ENCODE data around the gene FOXD2. TPM values are rescaled to one million over a fixed set of nuclear protein-coding genes. Genes with fewer than 3 reads are reported as not detected.
A peak's percentile ranks its signal among the peaks of the same experiment; 100 is the strongest.
"Not testable (repeated sequence)": the region's sequence is repeated elsewhere in the genome, so short reads cannot be mapped to it uniquely, and the experiment has no call there.

Gene FOXD2
- polyA plus RNA-seq, 1 donor = 0.30 TPM

GRCh38 chr1:47440599-47441081 is 2.8 kb downstream of the FOXD2 start:
- no peak for DNase-seq

- no peak for DNase-seq
These were observed 3.7 kb downstream of the FOXD2 start for GRCh38 chr1:47441450-47442106.

DNA sequence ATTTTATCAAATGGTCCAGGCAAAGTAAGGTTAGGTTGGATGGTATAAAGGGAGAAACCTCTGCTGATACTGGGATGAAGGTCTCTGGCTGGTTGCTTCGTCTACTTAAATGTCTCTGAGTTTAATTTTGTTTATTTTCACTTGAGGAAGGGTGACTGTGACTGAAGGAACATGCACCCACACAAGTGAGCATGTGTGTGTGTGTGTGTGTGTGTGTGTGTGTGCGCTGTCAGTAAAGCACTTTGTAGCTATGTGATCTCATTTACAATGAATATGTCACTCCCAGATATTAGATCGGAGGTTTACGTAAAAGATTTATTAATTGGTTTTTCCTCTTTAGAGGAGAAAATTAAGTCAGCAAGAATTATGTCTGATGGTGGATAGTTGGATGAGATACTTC is 4.4 kb downstream of the FOXD2 start:
- no peak for DNase-seq

- no peak for DNase-seq
These were observed 5.1 kb downstream of the FOXD2 start for GRCh38 chr1:47442842-47443529.

DNA sequence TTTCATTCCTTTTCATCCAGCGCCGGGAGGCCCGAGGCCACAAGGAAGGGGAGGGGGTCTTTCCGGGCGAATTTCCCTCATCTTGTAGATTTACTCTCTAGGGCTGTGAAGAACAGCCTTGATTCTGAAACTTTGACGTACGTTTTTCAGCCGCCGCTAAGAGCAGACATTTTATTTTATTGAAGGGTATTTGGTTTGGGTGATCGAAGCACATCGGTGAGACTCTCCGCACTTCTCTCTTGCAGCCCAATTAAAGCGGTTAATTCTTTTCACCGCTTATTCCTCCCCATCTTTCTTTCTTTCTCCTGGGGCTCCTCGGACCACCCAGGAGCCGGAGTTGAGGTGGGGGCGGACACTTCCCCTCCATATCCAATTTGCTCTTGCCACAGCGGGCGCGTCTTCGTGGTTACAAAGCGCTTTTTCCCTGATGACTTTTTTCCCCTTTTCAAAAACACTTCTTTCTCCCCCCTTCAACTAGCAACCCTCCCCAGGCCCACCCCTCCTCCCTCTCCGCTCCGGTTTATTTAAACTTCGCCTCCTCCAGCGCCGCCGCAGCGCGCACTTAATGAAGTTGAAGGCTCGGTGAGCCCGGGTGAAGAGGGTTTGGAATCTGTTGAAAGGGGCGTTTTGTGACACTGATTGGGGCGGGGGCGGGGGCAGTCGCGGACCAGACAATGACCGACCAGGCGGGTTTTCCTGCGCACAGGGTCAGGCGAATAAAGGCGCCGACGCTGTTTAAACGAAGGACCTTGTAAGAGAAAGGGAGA is 5.9 kb downstream of the FOXD2 start:
- no peak for DNase-seq

GRCh38 chr1:47444297-47444561 is 6.4 kb downstream of the FOXD2 start:
- no peak for DNase-seq

DNA sequence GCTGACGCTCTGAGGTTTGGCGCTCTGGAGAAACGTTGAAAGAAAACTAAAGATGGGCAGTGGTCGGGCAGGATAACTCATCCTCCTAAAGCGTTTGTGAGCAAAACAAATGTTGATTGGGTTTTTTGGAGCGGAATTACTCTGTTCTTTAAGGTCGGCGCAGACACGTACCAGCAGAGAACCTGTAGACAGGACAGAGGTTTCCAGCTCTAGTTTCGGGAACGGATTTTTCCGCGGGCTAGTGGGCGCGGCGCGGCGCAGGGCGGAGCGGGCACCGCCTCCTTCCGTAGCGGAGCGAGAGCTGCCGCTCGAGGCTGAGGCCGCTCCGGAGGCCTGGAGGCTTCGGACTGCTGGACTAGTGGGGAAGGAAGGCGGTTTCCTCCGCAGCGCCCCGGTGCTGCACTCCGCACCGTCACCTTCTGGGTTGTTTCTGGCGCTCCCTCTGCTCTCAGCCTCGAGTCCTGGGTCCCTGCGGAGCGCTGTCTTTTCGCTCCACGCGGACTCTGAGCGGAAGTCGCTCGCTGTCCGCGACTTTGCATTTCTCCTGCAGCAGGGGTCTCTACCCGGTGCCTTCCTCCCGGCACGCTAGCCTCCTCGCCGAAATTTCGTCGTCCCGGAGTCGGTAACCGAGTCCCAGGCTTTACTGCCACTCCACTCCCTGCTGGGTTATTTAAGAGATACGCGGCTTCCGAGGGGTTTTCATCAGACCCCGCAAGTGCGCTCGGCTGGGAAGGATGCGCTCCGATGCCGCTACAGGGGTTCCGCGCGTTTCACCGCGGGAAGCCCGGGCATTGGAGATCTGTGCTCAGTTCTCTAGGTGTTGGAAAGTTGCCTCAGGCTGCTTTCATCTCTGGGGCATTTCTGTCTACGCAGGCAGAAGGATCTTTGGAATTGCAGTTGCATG is 7.0 kb downstream of the FOXD2 start:
- DNase-seq = peak; percentile 48

- DNase-seq = no peak
These were observed 8.1 kb downstream of the FOXD2 start for GRCh38 chr1:47445823-47446550.

- no peak for DNase-seq
These were observed 10.8 kb downstream of the FOXD2 start for GRCh38 chr1:47448462-47449222.

DNA sequence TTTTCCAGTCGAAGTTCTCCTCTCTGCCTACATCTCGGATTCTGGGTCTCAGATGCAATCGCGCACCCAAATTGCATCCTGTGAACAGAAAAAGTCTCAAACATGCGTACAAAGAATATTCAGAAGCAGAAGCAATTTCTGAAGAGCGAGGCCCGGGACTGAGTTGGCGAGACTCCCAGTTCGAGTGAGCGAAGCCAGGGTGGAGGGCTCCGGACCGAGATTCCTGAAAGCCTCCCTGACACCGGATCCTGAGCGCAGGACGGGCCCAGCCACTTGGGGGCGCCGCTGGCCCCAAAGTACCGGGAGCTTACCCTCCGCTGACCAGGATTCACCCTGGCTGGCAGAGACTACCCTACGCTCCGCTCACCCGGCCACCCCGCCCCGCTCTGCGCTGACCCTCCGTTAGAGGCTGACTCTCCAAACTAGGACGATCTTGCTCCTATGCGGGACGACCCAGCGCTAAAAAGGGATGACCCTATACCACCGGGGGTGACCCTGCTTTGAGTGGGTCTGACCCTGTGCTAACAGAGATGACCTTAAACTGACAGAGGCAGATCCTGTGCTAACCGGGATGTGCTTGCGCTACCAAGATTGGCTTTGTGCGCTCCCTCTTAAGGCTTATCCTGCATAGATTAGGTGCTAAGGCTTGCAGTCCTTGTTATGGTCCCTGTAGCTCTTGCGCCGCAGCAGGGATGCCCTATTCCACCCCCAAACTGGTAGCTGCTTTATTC is 12.1 kb downstream of the FOXD2 start:
- DNase-seq = no peak

GRCh38 chr1:47450606-47451005 is 12.8 kb downstream of the FOXD2 start:
- DNase-seq = no peak

DNA sequence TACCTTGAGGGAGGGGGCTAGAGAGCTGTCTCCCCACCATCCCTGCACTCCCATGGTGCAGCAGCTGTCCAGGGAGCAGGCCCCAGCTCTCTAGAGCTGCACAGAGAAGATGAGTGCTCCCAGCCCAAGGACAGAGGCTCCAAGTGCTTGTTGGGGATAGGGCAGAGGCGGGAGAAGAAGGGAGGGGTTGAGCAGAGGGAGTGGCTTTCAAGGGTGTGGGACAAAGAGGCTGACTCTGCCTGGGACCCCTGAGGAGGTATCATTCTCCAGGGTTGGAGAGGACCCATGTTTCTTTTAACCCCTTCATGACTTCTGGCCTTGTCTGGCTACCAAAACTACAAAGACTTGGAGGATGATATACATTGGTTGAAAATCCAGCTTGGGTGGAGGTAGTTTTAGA is 14.6 kb downstream of the FOXD2 start:
- no peak for DNase-seq

GRCh38 chr1:47453910-47454309 is 16.1 kb downstream of the FOXD2 start:
- DNase-seq = not testable (repeated sequence)

DNA sequence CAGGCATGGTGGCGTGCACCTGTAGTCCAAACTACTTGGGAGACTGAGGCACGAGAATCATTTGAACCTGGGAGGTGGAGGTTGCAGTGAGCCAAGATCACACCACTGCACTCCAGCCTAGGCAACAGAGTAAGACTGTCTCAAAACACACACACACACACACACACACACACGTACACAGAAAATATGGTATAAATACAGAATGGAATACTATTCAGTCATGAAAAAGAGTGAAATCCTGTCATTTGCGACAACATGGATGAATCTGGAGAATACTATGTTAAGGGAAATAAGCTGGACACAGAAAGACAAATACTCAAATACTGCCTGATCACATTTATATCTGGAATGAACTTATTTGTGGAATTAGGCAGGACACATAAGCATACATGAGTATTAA is 18.4 kb downstream of the FOXD2 start:
- no peak for DNase-seq

DNA sequence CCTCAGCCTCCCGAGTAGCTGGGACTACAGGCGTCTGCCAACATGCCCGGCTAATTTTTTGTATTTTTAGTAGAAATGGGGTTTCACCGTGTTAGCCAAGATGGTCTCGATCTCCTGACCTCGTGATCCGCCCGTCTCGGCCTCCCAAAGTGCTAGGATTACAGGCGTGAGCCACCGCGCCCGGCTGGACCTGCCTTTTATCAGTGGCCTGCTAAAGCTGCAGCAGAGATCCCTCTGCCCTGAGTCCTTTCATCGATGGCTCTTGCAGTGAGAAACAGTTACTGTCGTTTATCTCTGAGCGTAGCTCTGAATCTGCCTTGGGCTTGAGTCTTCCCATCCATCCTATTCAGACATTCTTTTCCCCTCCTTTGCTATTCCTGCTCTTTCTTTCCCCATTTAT is 19.7 kb downstream of the FOXD2 start:
- not testable (repeated sequence) for DNase-seq

GRCh38 chr1:47459253-47459788 is 21.5 kb downstream of the FOXD2 start:
- DNase-seq = no peak

DNA sequence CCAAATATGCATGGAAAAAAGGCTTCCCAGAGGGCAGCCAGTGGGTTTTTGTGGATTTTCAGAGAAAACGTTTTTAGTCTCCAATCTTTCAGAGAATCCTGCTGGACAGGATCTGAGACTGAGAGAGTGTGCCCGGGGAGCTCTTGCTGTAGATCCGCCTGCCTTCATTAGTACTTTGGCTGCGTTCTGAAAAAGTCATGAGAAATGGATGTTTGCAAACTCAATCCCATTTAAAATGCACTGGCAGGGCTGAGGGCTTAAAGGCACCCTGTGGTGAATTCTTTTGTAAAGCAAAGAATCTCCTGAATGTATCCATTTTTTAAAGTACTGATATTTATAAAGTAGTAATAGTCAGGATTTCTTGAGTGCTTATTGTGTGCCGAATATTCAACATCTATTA is 22.2 kb downstream of the FOXD2 start:
- no peak for DNase-seq

DNA sequence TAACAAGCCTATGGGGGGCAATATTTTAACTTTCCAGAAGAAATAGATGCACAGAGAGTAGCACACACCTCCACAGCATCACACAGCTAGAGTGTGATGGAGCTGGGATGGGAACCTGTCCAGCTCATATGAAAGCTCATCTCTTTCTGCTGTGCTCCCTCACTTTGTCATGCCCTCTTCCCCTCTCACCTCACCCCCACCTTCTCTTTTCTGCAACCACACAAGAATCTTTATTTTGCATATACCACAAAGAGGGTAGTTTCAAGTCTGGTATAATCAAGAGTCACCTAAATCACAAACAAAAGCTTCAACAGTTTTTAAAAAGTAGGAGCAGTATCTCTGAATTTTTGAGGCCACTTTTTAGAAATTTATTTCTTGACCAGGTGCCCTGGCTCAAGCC is 22.6 kb downstream of the FOXD2 start:
- DNase-seq = no peak

GRCh38 chr1:47465605-47466004 is 27.8 kb downstream of the FOXD2 start:
- DNase-seq = no peak

- no peak for DNase-seq
These were observed 31.0 kb downstream of the FOXD2 start for GRCh38 chr1:47468709-47469389.

Measured in hindlimb muscle (tissue), 1 donor.